RWPE2 (cell line): Measurements from ENCODE around the gene FKBP1A.
"Not testable (repeated sequence)": the region's sequence is repeated elsewhere in the genome, so short reads cannot be mapped to it uniquely, and the experiment has no call there.

Experiments
- ATAC-seq: fragments of 200-7000 bp; cut with Tn5 transposase; 3 replicates; pipeline ENCODE4 v1.9.1; 2021; ENCODE audit warnings: low read depth
- DNase-seq: peaks from one replicate; pipeline ENCODE4 v3.0.0-alpha.2; 2020; ENCODE audit warnings: low spot score
- H3K27ac ChIP-seq: fragments of 450-650 bp; 2 replicates; pipeline ENCODE4 v1.5.1; 2017; ENCODE audit warnings: mild to moderate bottlenecking; ENCODE audit not compliant: poor library complexity, severe bottlenecking
- H3K27me3 ChIP-seq: fragments of 250-450 bp; sonication (Bioruptor Pico); 2 replicates; pipeline ENCODE4 v1.5.1; 2021; ENCODE audit warnings: mild to moderate bottlenecking, moderate library complexity; ENCODE audit not compliant: insufficient read depth, poor library complexity, severe bottlenecking
- H3K36me3 ChIP-seq: fragments of 250-450 bp; sonication (Bioruptor Pico); 2 replicates; pipeline ENCODE4 v1.5.1; 2020; ENCODE audit warnings: low read depth, mild to moderate bottlenecking, moderate library complexity
- H3K4me1 ChIP-seq: fragments of 250-450 bp; sonication (Bioruptor Pico); 2 replicates; pipeline ENCODE4 v1.5.1; 2021; ENCODE audit warnings: mild to moderate bottlenecking, moderate library complexity; ENCODE audit not compliant: insufficient read depth, poor library complexity, severe bottlenecking
- H3K4me3 ChIP-seq: fragments of 250-450 bp; sonication (Bioruptor Pico); 2 replicates; pipeline ENCODE4 v1.5.1; 2021; ENCODE audit warnings: mild to moderate bottlenecking, moderate library complexity; ENCODE audit not compliant: severe bottlenecking
- H3K9me3 ChIP-seq: fragments of 250-450 bp; sonication (Bioruptor Pico); 2 replicates; pipeline ENCODE4 v1.5.1; 2021; ENCODE audit warnings: mild to moderate bottlenecking, moderate library complexity; ENCODE audit not compliant: severe bottlenecking
- CTCF ChIP-seq: fragments of 450-650 bp; IDR thresholded peaks from one replicate; pipeline ENCODE4 v1.5.1; 2017; ENCODE audit warnings: mild to moderate bottlenecking, moderate library complexity; ENCODE audit not compliant: poor library complexity, severe bottlenecking

The FKBP1A gene

GRCh38 chr20:1345756-1346093 is 47.1 kb downstream of the FKBP1A start:
- no peak overlapping the region for H3K27ac ChIP-seq
- H3K4me1 ChIP-seq, result no peaks in the 10 kb centered on the region
- H3K4me3 ChIP-seq, result no peak overlapping the region
- no peaks in the 10 kb centered on the region for H3K27me3 ChIP-seq
- H3K36me3 ChIP-seq, result peaks cover 8% of the 10 kb centered on the region
- no peak for DNase-seq
- no peak for ATAC-seq
- TF ChIP-seq CTCF, result no peak
- no peaks in the 10 kb centered on the region for H3K9me3 ChIP-seq

GRCh38 chr20:1345030-1345755 is 47.7 kb downstream of the FKBP1A start:
- no peaks in the 10 kb centered on the region for H3K9me3 ChIP-seq
- no peaks in the 10 kb centered on the region for H3K27me3 ChIP-seq
- TF ChIP-seq CTCF, result no peak
- ATAC-seq (no peak), DNase-seq (no peak)
- no peak overlapping the region for H3K4me3 ChIP-seq
- H3K4me1 ChIP-seq, result no peaks in the 10 kb centered on the region
- peaks cover 3% of the 10 kb centered on the region for H3K36me3 ChIP-seq
- H3K27ac ChIP-seq, result no peak overlapping the region

GRCh38 chr20:1343446-1344124 is 49.3 kb downstream of the FKBP1A start:
- not testable (repeated sequence) for ATAC-seq, H3K27me3 ChIP-seq, DNase-seq, H3K4me1 ChIP-seq, H3K4me3 ChIP-seq, H3K36me3 ChIP-seq, H3K9me3 ChIP-seq, H3K27ac ChIP-seq

- no peak for DNase-seq
- ATAC-seq, result peak; percentile 7; the same call in 1 of the 3 replicates
- H3K27ac ChIP-seq, result no peak overlapping the region
- TF ChIP-seq CTCF, result no peak
- no peak overlapping the region for H3K4me3 ChIP-seq
- H3K36me3 ChIP-seq, result no peaks in the 10 kb centered on the region
- peaks cover 8% of the 10 kb centered on the region for H3K4me1 ChIP-seq
- H3K9me3 ChIP-seq, result no peaks in the 10 kb centered on the region
- H3K27me3 ChIP-seq, result no peaks in the 10 kb centered on the region
Observed at GRCh38 chr20:1341561-1342265, 51.1 kb downstream of the FKBP1A start.

- no peak overlapping the region for H3K27ac ChIP-seq
- no peak for TF ChIP-seq CTCF
- no peak for DNase-seq
- no peaks in the 10 kb centered on the region for H3K27me3 ChIP-seq
- H3K9me3 ChIP-seq, result no peaks in the 10 kb centered on the region
- ATAC-seq, result no peak
- no peak overlapping the region for H3K4me3 ChIP-seq
- H3K4me1 ChIP-seq, result peaks cover 13% of the 10 kb centered on the region
- H3K36me3 ChIP-seq, result no peaks in the 10 kb centered on the region; the same call in 1 of the 2 replicates
Observed at GRCh38 chr20:1338801-1339200, 54.1 kb downstream of the FKBP1A start.
